T-helper 17 cell (primary cell): Measurements from ENCODE around the gene USP2. TPM values are rescaled to one million over a fixed set of nuclear protein-coding genes. Genes with fewer than 3 reads are reported as not detected.
"Not testable (repeated sequence)": the region's sequence is repeated elsewhere in the genome, so short reads cannot be mapped to it uniquely, and the experiment has no call there.

Experiments
- ATAC-seq: fragments of 150-1000 bp; cut with Tn5 transposase; 2 replicates; pipeline ENCODE4 v1.10.0; 2021; ENCODE audit warnings: mild to moderate bottlenecking, moderate library complexity
- DNase-seq, 3 donors: peaks; one replicate each; pipeline versions ENCODE4 v3.0.0 to v3.0.0-alpha.2; 2020 to 2021
- H3K9me3 ChIP-seq: one replicate; pipeline ENCODE4 v1.7.0; 2013; ENCODE audit warnings: low read length, mild to moderate bottlenecking; ENCODE audit not compliant: control insufficient read depth, poor library complexity, severe bottlenecking
- H3K27ac Mint-ChIP-seq: one replicate; pipeline ENCODE4 v1.8.0; 2022; ENCODE audit warnings: mild to moderate bottlenecking, moderate library complexity, mixed read lengths
- H3K27me3 Mint-ChIP-seq: one replicate; pipeline ENCODE4 v1.8.0; 2022; ENCODE audit warnings: mixed read lengths
- H3K36me3 Mint-ChIP-seq: one replicate; pipeline ENCODE4 v1.8.0; 2022; ENCODE audit warnings: low read depth, mixed read lengths
- H3K4me1 Mint-ChIP-seq: one replicate; pipeline ENCODE4 v1.8.0; 2022; ENCODE audit warnings: mild to moderate bottlenecking, mixed read lengths
- H3K4me3 Mint-ChIP-seq: one replicate; pipeline ENCODE4 v1.8.0; 2022; ENCODE audit warnings: mild to moderate bottlenecking, moderate library complexity, mixed read lengths
- total RNA-seq, 4 donors: library from RNA in 2 of 4; stranded (reverse) in 2 of 4; gene quantifications; one replicate each; pipeline ENCODE4 v1.2.3 and lab custom pipeline; 2022 to 2026

The USP2 gene
- total RNA-seq, 2 donors from 2014 or later, result 1.7 to 5.2 TPM

- H3K4me1 Mint-ChIP-seq, result peaks cover 2% of the 10 kb centered on the region
- no peaks in the 10 kb centered on the region for H3K36me3 Mint-ChIP-seq
- no peaks in the 10 kb centered on the region for H3K27me3 Mint-ChIP-seq
- H3K4me3 Mint-ChIP-seq, result no peak overlapping the region
- no peak for DNase-seq
- no peak overlapping the region for H3K27ac Mint-ChIP-seq
- ATAC-seq, result no peak
- no peaks in the 10 kb centered on the region for H3K9me3 ChIP-seq
These were observed 21.5 kb upstream of the USP2 start for GRCh38 chr11:119403021-119403420.

- H3K36me3 Mint-ChIP-seq, result no peaks in the 10 kb centered on the region
- no peak for DNase-seq
- H3K27ac Mint-ChIP-seq, result no peak overlapping the region
- ATAC-seq, result no peak
- H3K4me1 Mint-ChIP-seq, result no peaks in the 10 kb centered on the region
- no peaks in the 10 kb centered on the region for H3K9me3 ChIP-seq
- no peak overlapping the region for H3K4me3 Mint-ChIP-seq
- no peaks in the 10 kb centered on the region for H3K27me3 Mint-ChIP-seq
These were observed 21.0 kb upstream of the USP2 start for GRCh38 chr11:119402470-119402869.

DNA sequence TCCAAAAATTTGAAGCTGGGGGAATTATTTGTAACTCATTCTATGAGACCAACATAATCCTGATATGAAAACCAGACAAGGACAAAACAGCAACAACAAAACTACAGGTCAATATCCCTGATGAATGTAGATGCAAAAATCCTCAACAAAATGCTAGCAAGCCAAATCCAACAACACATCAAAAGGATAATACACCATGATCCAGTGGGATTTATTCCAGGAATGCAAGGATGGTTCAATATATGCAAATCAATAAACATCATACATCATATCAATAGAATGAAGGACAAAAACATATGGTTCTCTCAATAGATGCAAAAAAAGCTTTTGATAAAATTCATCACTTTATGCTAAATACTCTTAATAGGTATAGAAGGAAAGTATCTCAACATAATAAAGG, 19.4 kb upstream of the USP2 start:
- no peaks in the 10 kb centered on the region for H3K9me3 ChIP-seq

GRCh38 chr11:119397740-119398139, 16.2 kb upstream of the USP2 start:
- Mint-ChIP-seq H3K36me3 (no peaks in the 10 kb centered on the region), H3K4me1 (no peaks in the 10 kb centered on the region), H3K4me3 (no peak overlapping the region), H3K27ac (no peak overlapping the region), H3K27me3 (peaks cover 7% of the 10 kb centered on the region)
- ATAC-seq, result no peak
- no peak for DNase-seq
- no peaks in the 10 kb centered on the region for H3K9me3 ChIP-seq

More for the DNA sequence above, 19.4 kb upstream of the USP2 start:
- H3K36me3 Mint-ChIP-seq, result no peaks in the 10 kb centered on the region
- H3K27ac Mint-ChIP-seq, result no peak overlapping the region
- no peaks in the 10 kb centered on the region for H3K4me1 Mint-ChIP-seq
- ATAC-seq (no peak), DNase-seq (no peak)
- H3K27me3 Mint-ChIP-seq, result no peaks in the 10 kb centered on the region
- no peak overlapping the region for H3K4me3 Mint-ChIP-seq

DNA sequence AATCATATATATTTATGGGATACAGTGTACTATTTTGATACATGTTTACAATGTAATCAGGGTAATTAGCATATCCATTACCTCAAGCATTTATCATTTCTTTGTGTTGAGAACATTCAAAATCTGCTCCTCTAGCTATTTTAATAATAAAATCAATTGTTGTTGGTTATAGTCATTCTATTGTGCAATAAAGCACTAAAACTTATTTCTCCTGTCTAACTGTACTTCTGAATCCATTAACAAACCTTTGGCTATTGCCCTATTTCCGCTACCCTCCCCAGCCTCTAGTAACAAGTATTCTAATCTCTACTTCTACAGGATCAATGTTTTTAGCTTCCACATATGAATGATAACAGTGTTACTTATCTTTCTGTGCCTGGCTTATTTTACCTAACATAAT, 15.3 kb upstream of the USP2 start:
- no peaks in the 10 kb centered on the region for H3K9me3 ChIP-seq
- ATAC-seq, result no peak
- H3K36me3 Mint-ChIP-seq, result no peaks in the 10 kb centered on the region
- no peak overlapping the region for H3K4me3 Mint-ChIP-seq
- peaks cover 7% of the 10 kb centered on the region for H3K27me3 Mint-ChIP-seq
- H3K27ac Mint-ChIP-seq, result no peak overlapping the region
- DNase-seq, result no peak
- H3K4me1 Mint-ChIP-seq, result no peaks in the 10 kb centered on the region

GRCh38 chr11:119391275-119391674, 9.8 kb upstream of the USP2 start:
- Mint-ChIP-seq H3K27ac (no peak overlapping the region), H3K27me3 (peaks cover 14% of the 10 kb centered on the region), H3K4me1 (no peaks in the 10 kb centered on the region), H3K36me3 (peaks cover 2% of the 10 kb centered on the region), H3K4me3 (no peak overlapping the region)
- ATAC-seq (no peak), DNase-seq (no peak)
- no peaks in the 10 kb centered on the region for H3K9me3 ChIP-seq

- Mint-ChIP-seq H3K4me1 (no peaks in the 10 kb centered on the region), H3K36me3 (peaks cover 2% of the 10 kb centered on the region), H3K27me3 (peaks cover 14% of the 10 kb centered on the region), H3K4me3 (no peak overlapping the region), H3K27ac (no peak overlapping the region)
- DNase-seq (no peak), ATAC-seq (peak; percentile 52)
- H3K9me3 ChIP-seq, result no peaks in the 10 kb centered on the region
These were observed 8.2 kb upstream of the USP2 start for GRCh38 chr11:119389611-119390254.

DNA sequence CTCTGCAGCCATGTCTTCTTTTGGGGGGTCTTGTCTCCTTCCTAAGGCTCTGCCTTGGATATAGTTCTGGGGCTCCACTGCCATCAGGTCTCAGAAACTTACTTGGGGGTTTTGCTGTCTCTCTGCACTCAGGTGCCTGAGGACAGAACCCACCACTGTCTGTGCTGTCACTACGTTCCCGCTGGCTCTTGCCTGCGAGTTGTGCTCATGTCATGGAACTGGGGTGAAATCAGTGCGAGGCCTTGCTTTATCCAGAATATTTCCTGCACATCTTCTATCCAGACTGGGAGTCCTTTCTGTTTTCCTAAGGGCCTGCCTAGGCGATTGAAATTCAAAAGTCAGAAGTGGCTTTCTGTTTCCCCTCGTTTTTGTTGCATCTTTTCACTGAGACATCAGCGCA, 6.6 kb upstream of the USP2 start:
- ATAC-seq, result no peak
- DNase-seq, result no peak
- H3K9me3 ChIP-seq, result no peaks in the 10 kb centered on the region
- Mint-ChIP-seq H3K36me3 (peaks cover 2% of the 10 kb centered on the region), H3K4me3 (no peak overlapping the region), H3K4me1 (no peaks in the 10 kb centered on the region), H3K27me3 (peaks cover 9% of the 10 kb centered on the region), H3K27ac (no peak overlapping the region)

- peaks cover 10% of the 10 kb centered on the region for H3K4me1 Mint-ChIP-seq
- H3K27me3 Mint-ChIP-seq, result no peaks in the 10 kb centered on the region
These were observed 2.8 kb upstream of the USP2 start for GRCh38 chr11:119384332-119384731.

DNA sequence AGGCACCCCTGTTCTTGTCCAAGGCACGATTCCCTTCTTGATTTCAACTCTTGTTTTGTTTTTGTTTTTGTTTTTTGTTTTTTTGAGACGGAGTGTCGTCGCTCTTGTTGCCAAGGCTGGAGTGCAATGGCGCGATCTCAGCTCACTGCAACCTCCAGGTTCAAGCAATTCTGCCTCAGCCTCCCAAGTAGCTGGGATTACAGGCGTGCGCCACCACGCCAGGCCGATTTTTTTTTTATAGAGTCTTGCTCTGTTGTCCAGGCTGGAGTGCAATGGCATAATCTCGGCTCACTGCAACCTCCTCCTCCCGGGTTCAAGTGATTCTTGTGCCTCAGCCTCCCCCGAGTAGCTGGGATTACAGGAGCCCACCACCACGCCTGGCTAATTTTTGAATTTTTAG, 1.0 kb upstream of the USP2 start:
- not testable (repeated sequence) for H3K9me3 ChIP-seq, H3K27ac Mint-ChIP-seq, DNase-seq, H3K4me1 Mint-ChIP-seq, H3K27me3 Mint-ChIP-seq, H3K4me3 Mint-ChIP-seq, ATAC-seq, H3K36me3 Mint-ChIP-seq

More at GRCh38 chr11:119384332-119384731, 2.8 kb upstream of the USP2 start:
- DNase-seq (no peak), ATAC-seq (no peak)
- H3K9me3 ChIP-seq, result no peaks in the 10 kb centered on the region
- Mint-ChIP-seq H3K36me3 (no peaks in the 10 kb centered on the region), H3K27ac (no peak overlapping the region), H3K4me3 (no peak overlapping the region)

GRCh38 chr11:119382101-119382500, 611 bp upstream of the USP2 start:
- H3K4me1 Mint-ChIP-seq, result peaks cover 10% of the 10 kb centered on the region

DNA sequence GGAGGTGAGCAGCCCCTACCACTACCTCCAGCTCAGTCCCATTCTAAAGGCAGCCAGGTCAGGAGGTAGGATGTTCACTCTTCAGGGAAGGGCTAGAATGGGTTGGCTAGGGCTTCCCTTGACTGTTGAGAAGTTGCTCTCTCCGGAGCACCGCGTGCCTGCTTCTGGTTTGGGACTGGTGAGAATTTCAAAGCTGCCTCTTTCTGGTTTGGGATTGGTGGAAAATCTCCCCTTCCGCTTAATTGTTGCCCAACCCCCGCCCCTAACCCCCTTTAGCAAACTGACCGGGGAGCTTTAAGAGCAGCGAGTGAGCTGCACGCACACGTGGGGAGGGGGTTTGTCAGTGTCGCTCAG, 686 bp downstream of the USP2 start:
- DNase-seq (no peak), ATAC-seq (no peak)
- H3K9me3 ChIP-seq, result no peaks in the 10 kb centered on the region
- Mint-ChIP-seq H3K4me3 (no peak overlapping the region), H3K36me3 (no peaks in the 10 kb centered on the region), H3K4me1 (peaks cover 10% of the 10 kb centered on the region), H3K27me3 (peaks cover 5% of the 10 kb centered on the region), H3K27ac (no peak overlapping the region)

More at GRCh38 chr11:119382101-119382500, 611 bp upstream of the USP2 start:
- H3K9me3 ChIP-seq, result no peaks in the 10 kb centered on the region
- peaks cover 5% of the 10 kb centered on the region for H3K27me3 Mint-ChIP-seq
- H3K27ac Mint-ChIP-seq, result no peak overlapping the region
- H3K36me3 Mint-ChIP-seq, result no peaks in the 10 kb centered on the region
- DNase-seq, result no peak
- ATAC-seq, result no peak
- no peak overlapping the region for H3K4me3 Mint-ChIP-seq

DNA sequence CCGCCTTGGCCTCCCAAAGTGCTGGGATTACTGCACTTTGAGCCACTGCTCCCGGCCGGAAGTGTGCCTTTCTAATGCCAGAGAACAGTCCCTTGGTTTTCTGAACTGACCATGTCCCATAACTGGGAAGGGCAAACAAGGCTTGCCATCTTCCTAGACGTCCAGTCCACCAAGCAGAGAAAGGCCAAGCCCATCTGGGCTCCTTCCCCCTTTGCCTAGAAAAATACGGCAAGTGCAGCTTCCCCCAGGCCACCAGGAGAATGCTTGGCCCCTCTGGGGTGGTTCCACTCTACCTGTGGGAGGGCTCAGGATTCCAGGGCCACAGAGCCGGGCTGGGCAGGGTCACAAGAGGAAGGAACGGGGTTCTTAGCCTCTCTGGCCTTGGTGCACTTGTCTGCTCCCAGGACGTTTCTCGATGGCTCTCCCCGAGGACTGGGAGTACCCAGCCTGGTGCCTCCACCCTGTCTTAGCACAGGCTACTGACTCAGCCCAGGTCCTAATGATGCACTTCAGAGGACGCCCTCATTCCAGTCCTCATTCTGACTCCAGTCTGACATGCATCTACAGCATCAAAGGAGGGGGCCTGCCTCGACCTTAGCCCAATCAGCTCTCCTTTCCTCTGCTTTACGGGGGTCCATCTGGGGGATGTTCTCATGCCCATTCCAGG, 1.2 kb downstream of the USP2 start:
- Mint-ChIP-seq H3K36me3 (no peaks in the 10 kb centered on the region), H3K4me3 (no peak overlapping the region), H3K27ac (no peak overlapping the region), H3K4me1 (peaks cover 10% of the 10 kb centered on the region), H3K27me3 (peaks cover 5% of the 10 kb centered on the region)
- DNase-seq (no peak), ATAC-seq (no peak)
- no peaks in the 10 kb centered on the region for H3K9me3 ChIP-seq

DNA sequence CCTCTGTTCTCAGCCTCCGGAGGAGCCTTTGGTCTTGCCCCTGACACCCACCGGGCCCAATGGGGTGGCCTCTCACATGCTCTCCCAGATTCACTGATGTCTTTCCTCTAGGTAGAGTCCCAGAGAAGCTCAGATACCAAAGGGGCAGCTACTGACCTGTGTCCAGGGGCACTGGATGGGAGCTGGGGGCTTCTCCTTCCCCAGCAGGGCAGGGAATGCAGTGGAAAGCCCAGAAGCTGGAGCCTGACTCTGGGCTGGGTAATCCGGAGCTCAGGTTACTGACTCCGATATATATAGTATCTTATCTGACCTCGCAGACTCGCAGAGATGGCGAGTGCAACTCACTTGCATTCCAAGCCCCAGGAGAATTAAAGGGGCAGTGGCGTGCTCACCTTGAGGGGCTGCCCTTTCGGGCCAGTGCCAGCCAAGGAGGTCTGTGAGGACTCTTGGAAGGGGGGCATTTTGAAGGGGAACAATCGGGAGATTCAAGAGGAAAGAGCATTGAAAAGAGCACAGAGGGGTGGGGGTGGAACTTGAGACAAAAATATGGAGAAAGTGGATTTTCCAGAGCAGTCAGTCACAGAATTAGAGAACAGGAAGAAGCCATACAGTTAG, 2.5 kb downstream of the USP2 start:
- Mint-ChIP-seq H3K4me3 (peak overlapping the region; percentile 74), H3K36me3 (no peaks in the 10 kb centered on the region), H3K27me3 (peaks cover 5% of the 10 kb centered on the region), H3K27ac (peak overlapping the region; percentile 21), H3K4me1 (peaks cover 10% of the 10 kb centered on the region)
- ATAC-seq (no peak), DNase-seq (no peak)
- H3K9me3 ChIP-seq, result no peaks in the 10 kb centered on the region
